ENCODE data around the gene DNASE1L2. TPM values are rescaled to one million over a fixed set of nuclear protein-coding genes. Genes with fewer than 3 reads are reported as not detected.
A peak's percentile ranks its signal among the peaks of the same experiment; 100 is the strongest.
"Not testable (repeated sequence)": the region's sequence is repeated elsewhere in the genome, so short reads cannot be mapped to it uniquely, and the experiment has no call there.

Gene DNASE1L2
- total RNA-seq, 4 donors from 2014 or later = 17.0 to 72.6 (median 42.8) TPM

DNA sequence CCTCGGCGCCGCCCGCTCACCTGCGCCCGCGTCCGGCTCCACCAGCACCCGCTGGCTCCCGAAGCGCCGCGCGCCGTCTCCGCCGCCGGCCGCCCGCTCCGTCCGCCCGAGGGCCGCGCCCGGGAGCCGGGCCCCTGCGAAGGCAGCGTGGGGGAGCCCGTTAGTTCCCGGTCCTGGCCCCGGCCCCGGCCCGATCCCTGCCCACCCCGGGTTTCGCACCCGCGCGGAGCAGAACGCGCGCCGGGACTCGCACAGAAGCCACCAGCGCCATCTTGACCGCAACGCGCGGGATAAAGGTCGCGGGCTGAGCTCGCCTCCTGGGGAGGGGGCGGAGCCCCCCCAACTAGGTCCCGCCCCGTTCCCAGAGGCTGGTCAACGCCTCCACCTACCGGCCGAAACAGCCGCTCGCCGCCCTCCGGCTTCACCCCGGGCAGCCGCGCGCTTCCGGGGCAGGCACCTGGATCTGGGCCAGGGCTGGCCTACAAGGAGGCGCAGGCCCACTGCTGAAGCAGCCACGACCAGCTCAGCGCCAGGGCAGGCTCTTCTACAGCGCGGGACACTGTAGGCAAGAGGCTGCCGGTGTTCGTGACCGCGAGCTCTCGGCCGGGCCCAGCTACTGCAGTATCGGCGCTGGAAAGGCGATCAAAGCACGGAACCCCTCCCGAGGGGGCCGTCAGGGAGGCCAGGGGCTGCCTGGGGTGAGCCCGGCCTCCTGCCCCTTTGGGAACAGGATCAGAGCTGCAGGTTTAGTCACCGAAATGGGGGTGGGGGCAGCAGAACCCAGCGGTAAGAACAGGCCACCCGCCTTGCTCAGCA lies 15.3 kb downstream of the DNASE1L2 start, which contains the start of gene ECI1:
TSS of gene ECI1 (minus strand) at position 292 of the 816 bp plus-strand sequence. CDS start at position 271, 21 bp downstream.
- TF ChIP-seq POLR2AphosphoS5 (IDR thresholded peaks at IDR 0.05) (peak in 1 of 3 donors; percentile 83), EP300 (IDR thresholded peaks at IDR 0.05) (no peak), POLR2A (IDR thresholded peaks at IDR 0.05) (peak in 1 of 2 donors; percentile 45)
- TF ChIP-seq, protein P1, sequence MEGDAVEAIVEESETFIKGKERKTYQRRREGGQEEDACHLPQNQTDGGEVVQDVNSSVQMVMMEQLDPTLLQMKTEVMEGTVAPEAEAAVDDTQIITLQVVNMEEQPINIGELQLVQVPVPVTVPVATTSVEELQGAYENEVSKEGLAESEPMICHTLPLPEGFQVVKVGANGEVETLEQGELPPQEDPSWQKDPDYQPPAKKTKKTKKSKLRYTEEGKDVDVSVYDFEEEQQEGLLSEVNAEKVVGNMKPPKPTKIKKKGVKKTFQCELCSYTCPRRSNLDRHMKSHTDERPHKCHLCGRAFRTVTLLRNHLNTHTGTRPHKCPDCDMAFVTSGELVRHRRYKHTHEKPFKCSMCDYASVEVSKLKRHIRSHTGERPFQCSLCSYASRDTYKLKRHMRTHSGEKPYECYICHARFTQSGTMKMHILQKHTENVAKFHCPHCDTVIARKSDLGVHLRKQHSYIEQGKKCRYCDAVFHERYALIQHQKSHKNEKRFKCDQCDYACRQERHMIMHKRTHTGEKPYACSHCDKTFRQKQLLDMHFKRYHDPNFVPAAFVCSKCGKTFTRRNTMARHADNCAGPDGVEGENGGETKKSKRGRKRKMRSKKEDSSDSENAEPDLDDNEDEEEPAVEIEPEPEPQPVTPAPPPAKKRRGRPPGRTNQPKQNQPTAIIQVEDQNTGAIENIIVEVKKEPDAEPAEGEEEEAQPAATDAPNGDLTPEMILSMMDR (IDR thresholded peaks at IDR 0.05) = peak; percentile 49 to 75
- Histone ChIP-seq H3K4me3 (peak within 1 kb of the TSS; percentile 71), H3K36me3 (peaks cover 41% of the 10 kb centered on the region), H3K27ac (peak within 1 kb of the TSS; percentile 94), H3K4me1 (peaks cover 17% of the 10 kb centered on the region), H3K27me3 (no peaks in the 10 kb centered on the region), H3K9me3 (no peaks in the 10 kb centered on the region)
- peak; percentile 95 to 96 for DNase-seq (ENCODE audit: low spot score in 2 of 2)
- 3% methylated on average over 38 of the region's 88 CpGs for WGBS

DNA sequence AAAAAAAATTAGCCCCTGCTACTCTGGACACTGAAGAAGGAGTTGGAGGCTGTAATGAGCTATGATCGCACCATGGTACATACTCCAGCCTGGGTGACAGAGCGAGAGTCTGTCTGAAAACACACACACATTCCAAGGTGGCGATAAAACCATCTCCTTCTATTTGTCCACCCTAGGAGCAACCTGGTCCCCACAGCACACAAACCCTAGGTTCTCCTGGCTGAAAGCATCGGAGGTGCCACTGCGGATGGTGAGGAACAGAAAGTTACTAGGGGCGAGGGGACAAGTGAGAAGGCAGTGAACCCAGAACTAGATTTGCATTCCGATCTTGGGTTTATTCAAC lies 16.5 kb downstream of the DNASE1L2 start:
- H3K4me1 ChIP-seq = peaks cover 17% of the 10 kb centered on the region
- peaks cover 50% of the 10 kb centered on the region for H3K36me3 ChIP-seq
- no peak overlapping the region for H3K27ac ChIP-seq
- TF ChIP-seq EP300 (IDR thresholded peaks at IDR 0.05) (no peak), POLR2A (IDR thresholded peaks at IDR 0.05) (no peak), POLR2AphosphoS5 (IDR thresholded peaks at IDR 0.05) (no peak)
- TF ChIP-seq, protein P1 (IDR thresholded peaks at IDR 0.05) = no peak
- no peaks in the 10 kb centered on the region for H3K9me3 ChIP-seq
- H3K27me3 ChIP-seq = no peaks in the 10 kb centered on the region
- 93% methylated on average over 7 of the region's 7 CpGs for WGBS
- no peak overlapping the region for H3K4me3 ChIP-seq
- DNase-seq (ENCODE audit: low spot score in 2 of 2) = no peak

DNA sequence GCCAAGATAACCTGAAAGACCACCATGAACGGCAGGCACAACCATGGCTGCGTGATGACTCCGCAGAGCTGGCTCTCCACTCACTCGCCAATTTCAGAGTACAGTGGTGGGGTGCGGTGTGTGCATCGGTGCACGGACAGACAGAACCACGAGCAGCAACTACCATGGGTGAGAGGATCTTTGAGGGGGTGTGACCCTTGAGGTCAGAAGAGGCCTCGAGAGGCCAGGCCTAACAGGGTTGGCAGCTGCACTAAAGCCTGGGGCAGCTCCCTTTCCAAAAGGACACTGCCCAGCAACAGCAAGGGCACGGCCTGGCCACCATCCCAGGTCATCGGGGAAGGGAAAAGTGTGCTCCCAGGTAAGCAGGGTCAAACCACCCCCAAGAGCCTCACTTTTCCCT lies 17.0 kb downstream of the DNASE1L2 start:
- Histone ChIP-seq H3K9me3 (no peaks in the 10 kb centered on the region), H3K27me3 (no peaks in the 10 kb centered on the region), H3K4me1 (peaks cover 17% of the 10 kb centered on the region), H3K36me3 (peaks cover 55% of the 10 kb centered on the region), H3K27ac (no peak overlapping the region), H3K4me3 (no peak overlapping the region)
- TF ChIP-seq POLR2A (IDR thresholded peaks at IDR 0.05) (no peak), EP300 (IDR thresholded peaks at IDR 0.05) (no peak), POLR2AphosphoS5 (IDR thresholded peaks at IDR 0.05) (no peak)
- TF ChIP-seq, protein P1 (IDR thresholded peaks at IDR 0.05) = no peak
- 88% methylated on average over 11 of the region's 11 CpGs for WGBS
- DNase-seq (ENCODE audit: low spot score in 2 of 2) = no peak

DNA sequence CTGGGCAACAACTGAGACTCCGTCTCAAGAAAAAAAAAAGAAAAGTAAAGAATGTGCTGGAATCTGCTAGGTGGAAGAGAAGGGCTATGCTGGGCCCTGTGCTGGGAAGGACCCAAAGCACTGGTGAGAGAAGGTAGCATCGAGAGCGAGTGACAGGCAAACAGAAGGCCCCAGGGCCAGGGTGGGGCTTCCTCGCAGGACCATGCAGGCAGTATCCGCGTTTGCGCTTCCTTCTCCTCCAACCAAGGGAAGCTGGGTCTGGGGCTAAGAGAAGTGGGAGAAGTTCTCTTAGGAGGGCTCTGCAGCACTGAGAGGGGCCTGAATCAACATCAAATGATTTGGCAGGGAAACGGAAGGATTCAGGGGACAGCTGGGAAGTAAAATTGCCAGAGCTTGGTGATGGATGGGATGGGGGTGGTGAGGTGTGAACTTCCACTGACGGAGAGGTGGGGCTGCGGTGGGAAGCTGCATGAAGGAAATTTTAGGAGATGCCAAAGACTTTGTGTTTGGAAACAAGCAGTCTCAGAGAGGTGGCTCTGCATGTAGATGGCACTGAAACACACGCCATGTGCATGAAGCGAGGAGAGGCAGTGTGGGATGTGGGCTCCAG lies 20.4 kb downstream of the DNASE1L2 start:
- peaks cover 8% of the 10 kb centered on the region for H3K4me1 ChIP-seq
- WGBS = 81% methylated on average over 12 of the region's 12 CpGs
- DNase-seq (ENCODE audit: low spot score in 2 of 2) = no peak
- TF ChIP-seq POLR2A (IDR thresholded peaks at IDR 0.05) (no peak), EP300 (IDR thresholded peaks at IDR 0.05) (no peak), POLR2AphosphoS5 (IDR thresholded peaks at IDR 0.05) (no peak)
- TF ChIP-seq, protein P1 (IDR thresholded peaks at IDR 0.05) = no peak
- no peaks in the 10 kb centered on the region for H3K9me3 ChIP-seq
- H3K27me3 ChIP-seq = no peaks in the 10 kb centered on the region
- H3K27ac ChIP-seq = no peak overlapping the region
- peaks cover 86% of the 10 kb centered on the region for H3K36me3 ChIP-seq
- H3K4me3 ChIP-seq = no peak overlapping the region

DNA sequence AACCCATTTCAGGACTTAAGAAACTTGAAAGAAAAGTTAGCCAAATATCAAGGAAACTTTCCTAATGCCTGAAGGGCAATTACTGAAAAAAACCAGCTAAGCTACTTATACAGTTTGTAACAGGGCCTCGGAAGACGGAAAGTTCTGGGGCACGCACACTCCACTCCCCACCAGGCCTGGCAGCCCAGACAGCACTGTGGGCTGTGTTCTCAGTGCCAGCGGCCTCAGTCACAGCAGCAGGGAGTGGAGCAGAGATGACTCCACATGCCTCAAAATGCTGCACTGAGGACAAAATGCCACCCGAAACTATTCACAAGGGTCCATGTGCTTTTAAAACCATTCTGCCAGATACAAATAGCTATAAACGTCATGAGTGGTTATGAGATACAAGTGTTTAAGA lies 21.5 kb downstream of the DNASE1L2 start:
- Histone ChIP-seq H3K36me3 (peaks cover 97% of the 10 kb centered on the region), H3K27ac (no peak overlapping the region), H3K4me1 (no peaks in the 10 kb centered on the region), H3K4me3 (no peak overlapping the region), H3K9me3 (no peaks in the 10 kb centered on the region), H3K27me3 (no peaks in the 10 kb centered on the region)
- no peak for DNase-seq (ENCODE audit: low spot score in 2 of 2)
- TF ChIP-seq EP300 (IDR thresholded peaks at IDR 0.05) (no peak), POLR2AphosphoS5 (IDR thresholded peaks at IDR 0.05) (no peak), POLR2A (IDR thresholded peaks at IDR 0.05) (no peak)
- TF ChIP-seq, protein P1 (IDR thresholded peaks at IDR 0.05) = no peak
- 82% methylated on average over 6 of the region's 6 CpGs for WGBS

DNA sequence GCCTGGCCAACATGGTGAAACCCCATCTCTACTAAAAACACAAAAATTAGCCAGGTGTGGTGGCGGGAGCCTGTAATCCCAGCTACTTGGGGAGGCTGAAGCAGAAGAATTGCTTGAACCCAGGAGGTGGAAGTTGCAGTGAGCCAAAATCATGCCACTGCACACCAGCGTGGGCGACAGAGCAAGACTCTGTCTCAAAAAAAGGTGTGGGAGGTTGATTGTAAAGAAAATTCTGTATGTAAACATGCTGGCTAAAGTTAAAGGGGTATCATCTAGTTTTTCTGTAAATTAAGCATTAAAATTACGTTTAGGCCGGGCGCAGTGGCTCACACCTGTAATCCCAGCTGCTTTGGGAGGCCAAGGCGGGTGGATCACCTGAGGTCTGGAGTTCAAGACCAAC lies 22.3 kb downstream of the DNASE1L2 start:
- not testable (repeated sequence) for H3K9me3 ChIP-seq; H3K4me3 ChIP-seq; DNase-seq (ENCODE audit: low spot score in 2 of 2); H3K27ac ChIP-seq; H3K4me1 ChIP-seq; H3K27me3 ChIP-seq
- peaks cover 97% of the 10 kb centered on the region for H3K36me3 ChIP-seq
- 92% methylated on average over 7 of the region's 7 CpGs for WGBS

Measured in suprapubic skin (tissue), 4 donors.